ENCODE measurements around the gene PHGDH. TPM values are rescaled to one million over a fixed set of nuclear protein-coding genes. Genes with fewer than 3 reads are reported as not detected.

PHGDH gene
- 100 to 1,000 TPM in 3 of 7 donors, 10 to 100 TPM in 4; 34.1 to 488 (median 61.6) TPM for total RNA-seq
- polyA plus RNA-seq = 10 to 100 TPM; 62.8 to 68.2 TPM
- long read RNA-seq, donor 1, transcript PHGDH-208 (12 exons, 2,096 nt) = major isoform, 702 of 757 reads
- long read RNA-seq, donor 1, partial matches to known transcripts = 6 of 757 reads
- long read RNA-seq, donor 1, other reads (novel, unspliced or antisense) = 33 of 757 reads
- long read RNA-seq, donor 2, transcript PHGDH-208 (12 exons, 2,096 nt) = major isoform, 41 of 66 reads
- long read RNA-seq, donor 2, partial matches to known transcripts = 23 of 66 reads
- long read RNA-seq, donor 2, other reads (novel, unspliced or antisense) = 0 of 66 reads
- long read RNA-seq, donor 3, transcript PHGDH-208 (12 exons, 2,096 nt) = major isoform, 102 of 116 reads
- long read RNA-seq, donor 3, partial matches to known transcripts = 4 of 116 reads
- long read RNA-seq, donor 3, other reads (novel, unspliced or antisense) = 7 of 116 reads

DNA sequence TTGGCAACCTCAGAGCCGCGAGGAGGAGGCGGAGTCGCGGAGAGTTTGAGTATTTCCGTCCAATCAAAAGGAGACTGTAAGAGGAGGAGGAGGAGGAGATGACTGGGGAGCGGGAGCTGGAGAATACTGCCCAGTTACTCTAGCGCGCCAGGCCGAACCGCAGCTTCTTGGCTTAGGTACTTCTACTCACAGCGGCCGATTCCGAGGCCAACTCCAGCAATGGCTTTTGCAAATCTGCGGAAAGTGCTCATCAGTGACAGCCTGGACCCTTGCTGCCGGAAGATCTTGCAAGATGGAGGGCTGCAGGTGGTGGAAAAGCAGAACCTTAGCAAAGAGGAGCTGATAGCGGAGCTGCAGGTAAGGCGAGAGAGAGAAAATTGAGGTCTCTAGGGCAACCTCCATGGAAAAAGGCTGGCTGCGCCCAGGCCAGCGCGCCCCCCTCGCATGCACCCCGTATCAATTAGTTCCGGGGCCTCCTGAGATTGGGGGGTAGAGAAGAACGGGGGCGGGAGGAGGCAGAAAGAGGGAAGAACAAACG, at the start of gene PHGDH:
Gene PHGDH, plus strand, starts transcription at position 131 of the 538 bp plus-strand sequence. Its CDS starts 89 bp downstream, at position 220.
- intact Hi-C loops (cut with DNase I) = no loop called here
- H3K27me3 ChIP-seq = no peaks in the 10 kb centered on the region
- peak; percentile 69 to 82 (median 77) for DNase-seq
- 0% methylated on average over 27 of the region's 27 CpGs for WGBS, 3 donors
- TF ChIP-seq POLR2A (IDR thresholded peaks at IDR 0.05) = peak; percentile 52
- TF ChIP-seq CTCF (IDR thresholded peaks at IDR 0.05) = no peak
- H3K4me1 ChIP-seq (ENCODE audit: insufficient read depth) = peaks cover 14% of the 10 kb centered on the region
- no peaks in the 10 kb centered on the region for H3K9me3 ChIP-seq
- no peaks in the 10 kb centered on the region for H3K36me3 ChIP-seq
- peak within 1 kb of the TSS; percentile 37 to 79 for H3K27ac ChIP-seq
- peak within 1 kb of the TSS; percentile 51 for H3K4me3 ChIP-seq

DNA sequence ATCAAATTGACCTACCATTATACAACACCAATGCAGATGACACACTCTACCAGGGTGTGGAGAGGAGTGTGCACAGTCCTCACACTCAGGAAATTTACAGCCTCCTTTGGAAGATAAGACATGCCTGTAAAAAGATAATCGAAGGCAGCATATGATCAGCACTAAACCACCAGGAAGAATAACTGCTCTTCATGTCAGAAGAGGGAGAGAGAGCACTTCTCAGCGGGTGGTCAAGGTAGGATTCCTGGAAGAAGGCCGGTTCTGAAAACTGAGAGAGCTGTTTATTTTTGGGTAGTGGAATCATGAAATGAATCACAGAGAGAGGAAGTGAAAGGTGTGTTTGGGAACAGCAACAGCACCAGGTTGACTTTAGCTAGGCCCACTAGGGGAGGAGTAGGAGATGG, 49.7 kb upstream of the PHGDH start:
- no peak for DNase-seq
- no peaks in the 10 kb centered on the region for H3K36me3 ChIP-seq
- intact Hi-C loops (cut with DNase I) = loop anchor here (2.0 to 5.0 kb wide), 2 partner anchors 49 to 50 kb away; no protein-coding TSS in a partner anchor
- H3K27me3 ChIP-seq = no peaks in the 10 kb centered on the region
- H3K9me3 ChIP-seq = no peaks in the 10 kb centered on the region
- no peak for TF ChIP-seq EP300 (IDR thresholded peaks at IDR 0.05)
- TF ChIP-seq POLR2A (IDR thresholded peaks at IDR 0.05) = no peak
- no peak for TF ChIP-seq CTCF (IDR thresholded peaks at IDR 0.05)
- H3K4me1 ChIP-seq (ENCODE audit: insufficient read depth) = peaks cover 6% of the 10 kb centered on the region
- no peak overlapping the region for H3K4me3 ChIP-seq
- 65 to 73% (median 72%) methylated on average over 3 of the region's 3 CpGs for WGBS, 3 donors
- no peak overlapping the region for H3K27ac ChIP-seq

GRCh38 chr1:119664067-119664466, 47.7 kb upstream of the PHGDH start:
- Histone ChIP-seq H3K9me3 (no peaks in the 10 kb centered on the region), H3K4me3 (no peak overlapping the region), H3K36me3 (no peaks in the 10 kb centered on the region), H3K27ac (no peak overlapping the region), H3K27me3 (no peaks in the 10 kb centered on the region), H3K4me1 (ENCODE audit: insufficient read depth) (peaks cover 6% of the 10 kb centered on the region)
- no peak for DNase-seq
- intact Hi-C loops (cut with DNase I) = loop anchor here in 3 of 4 donors (5.0 kb wide), 1 partner anchor 52 kb away; no protein-coding TSS in a partner anchor
- 57 to 71% (median 70%) methylated on average over 5 of the region's 5 CpGs for WGBS, 3 donors
- TF ChIP-seq POLR2A (IDR thresholded peaks at IDR 0.05) = no peak
- TF ChIP-seq EP300 (IDR thresholded peaks at IDR 0.05) = no peak
- no peak for TF ChIP-seq CTCF (IDR thresholded peaks at IDR 0.05)

DNA sequence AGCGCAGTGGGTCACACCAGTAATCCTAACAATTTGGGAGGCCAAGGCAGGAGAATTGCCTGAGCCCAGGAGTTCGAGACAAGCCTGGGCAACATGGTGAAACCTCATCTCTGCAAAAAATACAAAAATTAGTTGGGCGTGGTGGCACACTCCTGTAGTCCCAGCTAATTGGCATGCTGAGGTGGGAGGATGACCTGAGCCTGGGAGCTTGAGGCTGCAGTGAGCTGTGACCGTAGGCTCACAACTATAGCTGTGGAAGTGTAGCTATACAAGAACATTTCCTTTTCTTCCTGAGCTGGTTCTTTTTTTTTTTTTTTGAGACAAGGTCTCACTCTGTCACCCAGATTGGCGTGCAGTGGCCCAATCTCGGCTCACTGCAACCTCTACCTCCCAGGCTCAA, 44.6 kb upstream of the PHGDH start:
- no peaks in the 10 kb centered on the region for H3K36me3 ChIP-seq
- H3K4me1 ChIP-seq (ENCODE audit: insufficient read depth) = peaks cover 4% of the 10 kb centered on the region
- TF ChIP-seq POLR2A (IDR thresholded peaks at IDR 0.05) (no peak), CTCF (IDR thresholded peaks at IDR 0.05) (no peak), EP300 (IDR thresholded peaks at IDR 0.05) (no peak)
- H3K27me3 ChIP-seq = no peaks in the 10 kb centered on the region
- WGBS, 3 donors = 96 to 98% (median 98%) methylated on average over 6 of the region's 6 CpGs
- no peak overlapping the region for H3K27ac ChIP-seq
- intact Hi-C loops (cut with DNase I) = no loop called here
- no peaks in the 10 kb centered on the region for H3K9me3 ChIP-seq
- no peak for DNase-seq
- H3K4me3 ChIP-seq = no peak overlapping the region

All from ovary (tissue), 10 donors.